Caco-2 (cell line): ENCODE results near the gene MEGF6. TPM values are rescaled to one million over a fixed set of nuclear protein-coding genes. Genes with fewer than 3 reads are reported as not detected.

ENCODE experiments used
- BruUV-seq: library from RNA; stranded (reverse); fragments of 400-500 nt; replicated peaks from 2 replicates; lab custom pipeline; 2021; lab: Mats Ljungman, UMichigan
- CTCF ChIA-PET: fragments of 300-600 bp; sonication (Branson Sonifier 250); formaldehyde crosslinking; loops from one replicate; lab custom pipeline; 2022; ENCODE audit warnings: antibody characterized with exemption; lab: Charles Lee
- POLR2A ChIA-PET: fragments of 300-600 bp; sonication (Branson Sonifier 250); formaldehyde crosslinking; loops from one replicate; lab custom pipeline; 2022; ENCODE audit warnings: antibody characterized with exemption; lab: Charles Lee
- DNase-seq, 2 experiments: peaks; one replicate each; pipeline versions ENCODE4 v3.0.0 to v3.0.0-alpha.2; 2020 to 2022
- H3K27me3 ChIP-seq: replicated peaks from 2 replicates; pipeline ENCODE4 v1.6.0; 2011; ENCODE audit warnings: low read length; ENCODE audit not compliant: control insufficient read depth, insufficient read depth
- H3K36me3 ChIP-seq: 2 replicates; pipeline ENCODE4 v1.5.1; 2011; ENCODE audit warnings: low read length; ENCODE audit not compliant: control insufficient read depth, insufficient read depth
- H3K4me1 ChIP-seq: fragments of 250-450 bp; sonication (Bioruptor Pico); 2 replicates; pipeline ENCODE4 v1.5.1; 2020; ENCODE audit warnings: mild to moderate bottlenecking
- H3K4me3 ChIP-seq: 2 replicates; pipeline ENCODE4 v1.5.1; 2011; ENCODE audit warnings: low read depth, mild to moderate bottlenecking, control low read depth, low read length
- H3K9me3 ChIP-seq: fragments of 250-450 bp; sonication (Bioruptor Pico); 2 replicates; pipeline ENCODE4 v1.5.1; 2020; ENCODE audit warnings: mild to moderate bottlenecking, moderate library complexity
- H3K27ac Mint-ChIP-seq: one replicate; pipeline ENCODE4 v1.8.0; 2022; ENCODE audit warnings: mixed read lengths; ENCODE audit not compliant: unreplicated experiment
- H3K27me3 Mint-ChIP-seq: one replicate; pipeline ENCODE4 v1.8.0; 2022; ENCODE audit warnings: mixed read lengths; ENCODE audit not compliant: insufficient read depth, unreplicated experiment
- H3K36me3 Mint-ChIP-seq: one replicate; pipeline ENCODE4 v1.8.0; 2022; ENCODE audit warnings: mild to moderate bottlenecking, mixed read lengths; ENCODE audit not compliant: insufficient read depth, unreplicated experiment
- H3K4me1 Mint-ChIP-seq: one replicate; pipeline ENCODE4 v1.8.0; 2022; ENCODE audit warnings: low read depth, mixed read lengths; ENCODE audit not compliant: unreplicated experiment
- H3K4me3 Mint-ChIP-seq: one replicate; pipeline ENCODE4 v1.8.0; 2022; ENCODE audit warnings: mild to moderate bottlenecking, moderate library complexity, mixed read lengths; ENCODE audit not compliant: unreplicated experiment
- H3K9me3 Mint-ChIP-seq: one replicate; pipeline ENCODE4 v1.8.0; 2022; ENCODE audit warnings: mixed read lengths; ENCODE audit not compliant: unreplicated experiment
- intact Hi-C: fragments of 100-400 bp; cut with micrococcal nuclease; formaldehyde crosslinking; loops from one replicate; pipeline ENCODE4 v1.10.0; 2022; ENCODE audit not compliant: unreplicated experiment
- total RNA-seq: library from RNA; stranded (reverse); gene quantifications from 2 replicates; pipeline ENCODE4 v1.2.3, GENCODE V29; 2022
- TF ChIP-seq, protein P1 (sequence below), 2 experiments: fragments of 200-600 bp in 1 of 2; IDR thresholded peaks; 1 replicate in 1 of 2; 2 replicates in 1 of 2; pipeline versions ENCODE4 v1.5.1 to v1.8.0; 2011 to 2022; ENCODE audit warnings: antibody characterized with exemption in 1 of 2, control low read depth in 1 of 2, inconsistent platforms in 1 of 2, low read depth in 1 of 2, low read length in 1 of 2, mild to moderate bottlenecking in 1 of 2, moderate library complexity in 1 of 2; ENCODE audit not compliant: insufficient read depth in 1 of 2, severe bottlenecking in 1 of 2, unreplicated experiment in 1 of 2

MEGF6 gene
- total RNA-seq, 1 experiment from 2014 or later = 13.3 TPM

DNA sequence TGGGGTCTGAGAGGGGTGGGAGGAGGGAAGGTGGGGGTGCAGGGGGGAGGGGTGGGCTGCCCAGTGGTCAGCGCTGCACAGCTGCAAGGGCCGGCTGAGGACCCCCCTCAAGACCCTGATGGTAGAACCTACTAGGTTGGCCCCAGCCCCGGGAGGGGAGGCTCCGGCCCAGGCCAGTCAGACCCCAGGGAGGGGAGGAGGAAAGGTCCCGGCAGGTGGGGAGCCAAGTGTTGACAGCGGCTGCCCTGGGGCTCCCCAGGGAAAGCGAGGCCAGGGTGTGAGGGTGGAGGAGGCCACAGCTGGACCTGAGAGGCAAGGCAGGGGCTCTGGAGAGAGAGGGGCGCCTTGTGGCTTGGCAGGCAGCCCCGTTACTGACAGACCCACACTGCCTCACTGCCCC, 31.1 kb downstream of the MEGF6 start:
- no peaks in the 10 kb centered on the region for H3K36me3 ChIP-seq
- H3K4me3 ChIP-seq = no peak overlapping the region
- H3K9me3 ChIP-seq = no peaks in the 10 kb centered on the region; the same call in 1 of the 2 replicates
- H3K27ac Mint-ChIP-seq = no peak overlapping the region
- ChIA-PET CTCF (no interaction called here), POLR2A (no interaction called here)
- TF ChIP-seq, protein P1, sequence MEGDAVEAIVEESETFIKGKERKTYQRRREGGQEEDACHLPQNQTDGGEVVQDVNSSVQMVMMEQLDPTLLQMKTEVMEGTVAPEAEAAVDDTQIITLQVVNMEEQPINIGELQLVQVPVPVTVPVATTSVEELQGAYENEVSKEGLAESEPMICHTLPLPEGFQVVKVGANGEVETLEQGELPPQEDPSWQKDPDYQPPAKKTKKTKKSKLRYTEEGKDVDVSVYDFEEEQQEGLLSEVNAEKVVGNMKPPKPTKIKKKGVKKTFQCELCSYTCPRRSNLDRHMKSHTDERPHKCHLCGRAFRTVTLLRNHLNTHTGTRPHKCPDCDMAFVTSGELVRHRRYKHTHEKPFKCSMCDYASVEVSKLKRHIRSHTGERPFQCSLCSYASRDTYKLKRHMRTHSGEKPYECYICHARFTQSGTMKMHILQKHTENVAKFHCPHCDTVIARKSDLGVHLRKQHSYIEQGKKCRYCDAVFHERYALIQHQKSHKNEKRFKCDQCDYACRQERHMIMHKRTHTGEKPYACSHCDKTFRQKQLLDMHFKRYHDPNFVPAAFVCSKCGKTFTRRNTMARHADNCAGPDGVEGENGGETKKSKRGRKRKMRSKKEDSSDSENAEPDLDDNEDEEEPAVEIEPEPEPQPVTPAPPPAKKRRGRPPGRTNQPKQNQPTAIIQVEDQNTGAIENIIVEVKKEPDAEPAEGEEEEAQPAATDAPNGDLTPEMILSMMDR (IDR thresholded peaks at IDR 0.05; ENCODE audit: insufficient read depth in 1 of 2, low read depth in 1 of 2, low read length in 1 of 2, severe bottlenecking in 1 of 2, unreplicated experiment in 1 of 2) = no peak
- no peak for DNase-seq
- H3K9me3 Mint-ChIP-seq = no peaks in the 10 kb centered on the region
- intact Hi-C loops = no loop called here
- H3K4me1 ChIP-seq = no peaks in the 10 kb centered on the region
- H3K4me1 Mint-ChIP-seq = no peaks in the 10 kb centered on the region
- no peaks in the 10 kb centered on the region for H3K27me3 ChIP-seq
- no peaks in the 10 kb centered on the region for H3K36me3 Mint-ChIP-seq
- no peak overlapping the region for H3K4me3 Mint-ChIP-seq
- no peaks in the 10 kb centered on the region for H3K27me3 Mint-ChIP-seq
- BruUV-seq = no TSS peak

DNA sequence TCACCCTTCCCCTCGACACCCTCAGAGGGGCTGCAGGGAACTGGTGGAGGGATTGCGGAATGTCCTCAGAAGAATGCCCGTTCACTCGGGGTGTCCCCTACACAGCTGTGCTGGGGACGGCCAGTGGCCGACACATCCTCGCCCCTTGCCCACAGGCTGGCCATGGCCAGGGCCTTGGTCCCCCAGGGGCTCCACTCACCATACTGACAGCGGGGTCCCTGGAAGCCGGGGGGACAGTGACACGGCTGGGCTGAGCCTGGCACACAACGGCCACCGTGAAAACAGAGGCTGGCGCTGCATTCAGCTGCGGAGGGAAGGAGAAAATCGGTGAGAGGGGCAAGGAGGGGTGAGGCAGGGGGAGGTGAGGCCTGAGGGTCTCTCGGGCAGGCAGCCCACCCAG, 31.7 kb downstream of the MEGF6 start:
- no peak overlapping the region for H3K4me3 ChIP-seq
- POLR2A ChIA-PET = no interaction called here

DNA sequence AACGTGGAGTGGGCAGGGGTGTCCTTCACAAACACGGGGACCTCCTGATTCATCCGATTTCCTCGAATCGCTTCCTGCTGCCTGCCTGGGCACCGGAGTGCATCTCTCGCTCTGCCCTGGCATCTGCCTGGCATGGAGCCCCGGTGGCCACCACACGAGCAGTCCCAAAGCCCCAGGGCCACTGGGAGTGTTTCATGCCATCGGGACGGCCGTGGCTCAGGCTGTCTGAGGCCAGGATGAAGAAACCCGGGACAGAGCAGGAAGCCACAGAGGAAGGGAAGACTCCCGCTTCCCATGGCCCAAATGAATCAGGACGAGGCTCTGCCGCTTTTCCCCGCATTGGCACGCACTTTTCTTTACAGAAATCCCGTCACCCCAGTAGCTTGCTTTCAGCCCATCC, 32.4 kb downstream of the MEGF6 start:
- Mint-ChIP-seq H3K27ac (no peak overlapping the region), H3K4me3 (no peak overlapping the region), H3K27me3 (no peaks in the 10 kb centered on the region), H3K36me3 (no peaks in the 10 kb centered on the region), H3K9me3 (no peaks in the 10 kb centered on the region), H3K4me1 (no peaks in the 10 kb centered on the region)
- Histone ChIP-seq H3K9me3 (no peaks in the 10 kb centered on the region; the same call in 1 of the 2 replicates), H3K4me3 (no peak overlapping the region), H3K36me3 (no peaks in the 10 kb centered on the region), H3K27me3 (no peaks in the 10 kb centered on the region), H3K4me1 (no peaks in the 10 kb centered on the region)
- intact Hi-C loops = no loop called here
- BruUV-seq = no TSS peak
- ChIA-PET POLR2A (no interaction called here), CTCF (no interaction called here)
- no peak for DNase-seq
- TF ChIP-seq, protein P1 (IDR thresholded peaks at IDR 0.05; ENCODE audit: insufficient read depth in 1 of 2, low read depth in 1 of 2, low read length in 1 of 2, severe bottlenecking in 1 of 2, unreplicated experiment in 1 of 2) = no peak

More for the DNA sequence above, 31.7 kb downstream of the MEGF6 start:
- Mint-ChIP-seq H3K36me3 (no peaks in the 10 kb centered on the region), H3K4me1 (no peaks in the 10 kb centered on the region), H3K27ac (no peak overlapping the region), H3K4me3 (no peak overlapping the region), H3K27me3 (no peaks in the 10 kb centered on the region), H3K9me3 (no peaks in the 10 kb centered on the region)
- no peak for DNase-seq
- Histone ChIP-seq H3K27me3 (no peaks in the 10 kb centered on the region), H3K36me3 (no peaks in the 10 kb centered on the region), H3K9me3 (no peaks in the 10 kb centered on the region; the same call in 1 of the 2 replicates), H3K4me1 (no peaks in the 10 kb centered on the region)
- TF ChIP-seq, protein P1 (IDR thresholded peaks at IDR 0.05; ENCODE audit: insufficient read depth in 1 of 2, low read depth in 1 of 2, low read length in 1 of 2, severe bottlenecking in 1 of 2, unreplicated experiment in 1 of 2) = no peak
- CTCF ChIA-PET = no interaction called here
- BruUV-seq = no TSS peak
- intact Hi-C loops = no loop called here
